Thyroid gland (tissue), 4 donors: ENCODE measurements around the gene IPP. TPM values are rescaled to one million over a fixed set of nuclear protein-coding genes. Genes with fewer than 3 reads are reported as not detected.
"Not testable (repeated sequence)": the region's sequence is repeated elsewhere in the genome, so short reads cannot be mapped to it uniquely, and the experiment has no call there.

ENCODE experiments used
- DNase-seq, 2 donors: peaks; one replicate each; pipeline ENCODE4 v3.0.0-alpha.2; 2019
- H3K27ac ChIP-seq, 3 donors: fragments of 200-600 bp; sonication (generic); 1 replicate in 2 of 3; 2 replicates in 1 of 3; pipeline ENCODE4 v1.5.1; 2016 to 2019; ENCODE audit warnings: mild to moderate bottlenecking in 1 of 3, moderate library complexity in 1 of 3
- H3K27me3 ChIP-seq: fragments of 200-600 bp; sonication (generic); one replicate; pipeline ENCODE4 v1.5.1; 2019
- H3K36me3 ChIP-seq, 2 donors: fragments of 200-600 bp; sonication (generic); one replicate each; pipeline ENCODE4 v1.5.1; 2016 to 2019
- H3K4me1 ChIP-seq, 2 donors: fragments of 200-600 bp; sonication (generic); one replicate each; pipeline ENCODE4 v1.5.1; 2017 to 2019
- H3K4me3 ChIP-seq, 3 donors: fragments of 200-600 bp; sonication (generic); replicated peaks in 1 of 3; 1 replicate in 2 of 3; 2 replicates in 1 of 3; pipeline ENCODE4 v1.5.1; 2016; ENCODE audit warnings: mild to moderate bottlenecking in 1 of 3
- H3K9me3 ChIP-seq: fragments of 200-600 bp; sonication (generic); one replicate; pipeline ENCODE4 v1.5.1; 2017
- POLR2A ChIP-seq, 2 donors: fragments of 450-650 bp; IDR thresholded peaks; one replicate each; pipeline ENCODE4 v1.6.1; 2017; ENCODE audit warnings: antibody characterized with exemption in 2 of 2, mild to moderate bottlenecking in 2 of 2, moderate library complexity in 1 of 2
- WGBS, 2 donors: methylation state at CpG; one replicate each; pipeline ENCODE4 v1.1.5; 2017; 5-methylcytosine and 5-hydroxymethylcytosine counted together
- intact Hi-C: fragments of 100-400 bp; cut with DNase I; formaldehyde crosslinking; loops from one replicate; pipeline ENCODE4 v1.15.1; 2023
- total RNA-seq, 4 donors: library from RNA; depleted of rRNA; stranded (reverse); fragments of >200 nt; gene quantifications; one replicate each; pipeline ENCODE4 v1.2.3, GENCODE V29; 2016
- TF ChIP-seq, protein P1 (sequence below), 6 experiments: fragments of 200-600 bp in 3 of 6; fragments of 450-650 bp in 3 of 6; sonication (generic) in 3 of 6; IDR thresholded peaks; one replicate each; pipeline ENCODE4 v1.5.1; 2016 to 2019; ENCODE audit warnings: antibody characterized with exemption in 6 of 6, mild to moderate bottlenecking in 2 of 6, inconsistent platforms in 1 of 6, moderate library complexity in 1 of 6

Gene IPP
- total RNA-seq, 4 donors from 2014 or later: 14.9 to 20.1 (median 17.8) TPM

DNA sequence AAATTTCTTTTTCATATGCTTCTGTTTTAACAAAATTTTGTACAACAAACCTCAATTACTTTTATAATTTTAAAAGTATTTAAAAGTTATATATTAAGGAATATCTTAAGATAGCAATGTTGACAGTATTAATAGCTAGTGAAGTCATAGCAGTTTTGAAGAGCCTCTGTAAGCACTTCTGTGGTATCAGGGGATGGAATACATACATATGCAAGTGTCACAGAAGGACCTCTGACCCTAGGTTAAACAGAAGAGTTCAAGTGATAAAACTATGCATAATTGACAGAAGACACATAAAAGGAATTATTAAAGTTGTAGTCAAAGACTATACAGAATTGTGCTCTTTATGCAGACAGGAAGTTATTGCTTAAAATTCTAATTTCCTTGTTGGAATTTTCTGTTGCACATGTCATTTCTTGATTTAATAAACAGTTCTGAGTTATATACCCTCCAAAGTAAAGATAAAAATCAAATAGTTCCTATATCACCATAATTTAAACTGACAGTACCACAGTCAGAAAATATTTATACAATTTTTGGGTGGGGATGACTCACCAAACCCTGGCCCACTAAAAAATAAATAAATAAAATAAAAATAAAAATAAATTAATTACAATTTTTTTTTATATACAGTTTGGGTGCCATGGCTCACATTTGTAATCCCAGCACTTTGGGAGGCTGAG, 27.1 kb downstream of the IPP start:
- intact Hi-C loops: no loop called here
- no peaks in the 10 kb centered on the region for H3K9me3 ChIP-seq
- H3K4me1 ChIP-seq: no peaks in the 10 kb centered on the region
- TF ChIP-seq, protein P1, sequence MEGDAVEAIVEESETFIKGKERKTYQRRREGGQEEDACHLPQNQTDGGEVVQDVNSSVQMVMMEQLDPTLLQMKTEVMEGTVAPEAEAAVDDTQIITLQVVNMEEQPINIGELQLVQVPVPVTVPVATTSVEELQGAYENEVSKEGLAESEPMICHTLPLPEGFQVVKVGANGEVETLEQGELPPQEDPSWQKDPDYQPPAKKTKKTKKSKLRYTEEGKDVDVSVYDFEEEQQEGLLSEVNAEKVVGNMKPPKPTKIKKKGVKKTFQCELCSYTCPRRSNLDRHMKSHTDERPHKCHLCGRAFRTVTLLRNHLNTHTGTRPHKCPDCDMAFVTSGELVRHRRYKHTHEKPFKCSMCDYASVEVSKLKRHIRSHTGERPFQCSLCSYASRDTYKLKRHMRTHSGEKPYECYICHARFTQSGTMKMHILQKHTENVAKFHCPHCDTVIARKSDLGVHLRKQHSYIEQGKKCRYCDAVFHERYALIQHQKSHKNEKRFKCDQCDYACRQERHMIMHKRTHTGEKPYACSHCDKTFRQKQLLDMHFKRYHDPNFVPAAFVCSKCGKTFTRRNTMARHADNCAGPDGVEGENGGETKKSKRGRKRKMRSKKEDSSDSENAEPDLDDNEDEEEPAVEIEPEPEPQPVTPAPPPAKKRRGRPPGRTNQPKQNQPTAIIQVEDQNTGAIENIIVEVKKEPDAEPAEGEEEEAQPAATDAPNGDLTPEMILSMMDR (IDR thresholded peaks at IDR 0.05): no peak
- TF ChIP-seq POLR2A (IDR thresholded peaks at IDR 0.05): no peak
- no peak overlapping the region for H3K27ac ChIP-seq
- no peak for DNase-seq
- H3K36me3 ChIP-seq: no peaks in the 10 kb centered on the region
- no peak overlapping the region for H3K4me3 ChIP-seq
- no peaks in the 10 kb centered on the region for H3K27me3 ChIP-seq

DNA sequence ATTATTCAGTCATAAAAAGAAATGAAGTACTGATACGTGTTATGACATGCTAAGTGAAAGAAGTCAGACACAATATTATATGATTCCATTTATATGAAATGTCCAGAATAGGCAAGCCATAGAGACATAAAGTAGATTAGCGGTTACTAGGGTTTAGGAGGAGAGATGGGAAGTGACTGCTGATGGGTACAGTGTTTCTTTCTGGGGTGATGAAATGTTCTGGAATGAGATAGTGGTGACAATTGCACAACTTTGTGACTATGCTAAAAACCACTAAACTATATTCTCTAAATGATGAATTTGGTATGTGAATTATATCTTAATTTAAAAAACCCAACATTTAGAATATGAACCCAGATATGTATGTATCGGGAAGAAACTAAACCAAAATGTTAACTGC, 27.6 kb downstream of the IPP start:
- WGBS, 2 donors: 96% methylated on average over 3 of the region's 3 CpGs

DNA sequence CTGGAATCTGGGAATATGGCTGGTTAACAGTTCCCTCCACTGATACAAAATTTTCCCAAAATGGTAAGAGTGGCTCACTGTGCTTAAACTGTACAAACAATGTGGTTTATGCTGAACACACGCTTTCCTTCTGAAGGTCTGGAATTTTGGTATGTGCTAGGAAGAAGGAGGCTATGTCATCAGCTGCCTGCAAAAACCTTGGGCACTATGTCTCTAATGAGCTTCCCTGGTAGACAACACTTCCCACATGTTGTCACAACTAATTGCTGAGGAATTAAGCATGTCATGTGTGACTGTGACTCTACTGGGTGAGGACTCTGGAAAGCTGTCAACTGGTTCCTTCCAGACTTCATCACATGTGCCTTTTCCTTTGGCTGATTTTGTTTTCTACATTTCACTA, 29.2 kb downstream of the IPP start:
- Histone ChIP-seq H3K9me3 (no peaks in the 10 kb centered on the region), H3K4me1 (no peaks in the 10 kb centered on the region), H3K27ac (no peak overlapping the region), H3K27me3 (no peaks in the 10 kb centered on the region), H3K4me3 (no peak overlapping the region), H3K36me3 (no peaks in the 10 kb centered on the region)
- DNase-seq: no peak
- intact Hi-C loops: no loop called here
- TF ChIP-seq POLR2A (IDR thresholded peaks at IDR 0.05): no peak
- TF ChIP-seq, protein P1 (IDR thresholded peaks at IDR 0.05): no peak
- 87% methylated on average over 1 of the region's 1 CpG for WGBS, 2 donors

More for the DNA sequence above, 27.6 kb downstream of the IPP start:
- Histone ChIP-seq H3K27ac (no peak overlapping the region), H3K4me3 (no peak overlapping the region), H3K9me3 (no peaks in the 10 kb centered on the region), H3K4me1 (no peaks in the 10 kb centered on the region), H3K27me3 (no peaks in the 10 kb centered on the region), H3K36me3 (no peaks in the 10 kb centered on the region)
- TF ChIP-seq POLR2A (IDR thresholded peaks at IDR 0.05): no peak
- TF ChIP-seq, protein P1 (IDR thresholded peaks at IDR 0.05): no peak
- no peak for DNase-seq
- intact Hi-C loops: no loop called here

DNA sequence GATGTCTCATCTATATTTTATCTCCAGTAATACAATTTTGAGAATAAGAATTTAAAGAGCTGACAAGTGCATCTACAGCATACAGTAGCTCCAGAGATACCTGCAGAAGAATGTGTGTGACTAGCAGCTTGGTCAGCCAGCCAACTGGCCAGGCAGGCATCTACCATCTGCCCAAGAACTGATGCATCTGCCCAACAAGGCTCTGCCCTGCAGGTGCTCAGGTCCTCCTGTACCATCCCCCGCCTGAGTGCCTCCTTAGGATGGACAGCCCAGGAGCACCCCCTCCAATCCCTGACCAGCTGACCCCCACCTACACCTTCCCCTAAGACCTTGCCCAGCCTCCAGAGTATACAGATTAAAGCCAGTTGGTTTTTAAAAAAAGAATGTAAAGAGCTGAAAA, 32.2 kb downstream of the IPP start:
- TF ChIP-seq, protein P1 (IDR thresholded peaks at IDR 0.05): no peak
- TF ChIP-seq POLR2A (IDR thresholded peaks at IDR 0.05): no peak
- Histone ChIP-seq H3K4me1 (no peaks in the 10 kb centered on the region), H3K36me3 (peaks cover 0 to 5% of the 10 kb centered on the region in 2 donors), H3K4me3 (no peak overlapping the region), H3K9me3 (no peaks in the 10 kb centered on the region), H3K27me3 (no peaks in the 10 kb centered on the region), H3K27ac (no peak overlapping the region)
- no peak for DNase-seq
- intact Hi-C loops: no loop called here
- WGBS, 2 donors: 100% methylated on average over 1 of the region's 1 CpG

DNA sequence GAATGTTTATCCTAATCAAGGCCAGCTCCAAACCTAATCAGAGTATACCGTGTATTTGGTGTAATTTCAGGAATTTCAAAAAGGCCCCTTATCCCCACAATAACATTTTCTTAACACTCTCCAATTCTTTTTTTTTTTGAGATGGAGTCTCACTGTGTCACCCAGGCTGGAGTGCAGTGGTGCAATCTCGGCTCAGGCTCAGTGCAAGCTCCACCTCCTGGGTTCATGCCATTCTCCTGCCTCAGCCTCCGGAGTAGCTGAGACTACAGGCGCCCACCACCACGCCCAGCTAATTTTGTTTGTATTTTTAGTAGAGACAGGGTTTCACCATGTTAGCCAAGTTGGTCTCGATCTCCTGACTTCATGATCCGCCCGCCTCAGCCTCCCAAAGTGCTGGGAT, 33.1 kb downstream of the IPP start:
- H3K27me3 ChIP-seq, DNase-seq, H3K4me3 ChIP-seq, H3K36me3 ChIP-seq, H3K4me1 ChIP-seq, H3K27ac ChIP-seq, intact Hi-C loops, H3K9me3 ChIP-seq: not testable (repeated sequence)
- WGBS, 2 donors: 88 to 89% methylated on average over 8 of the region's 8 CpGs
